OCI-M2 (cell line): Measurements from ENCODE around the gene OCIAD2.
"Not testable (repeated sequence)": the region's sequence is repeated elsewhere in the genome, so short reads cannot be mapped to it uniquely, and the experiment has no call there.

Experiments
- DNase-seq: peaks from one replicate; lab custom pipeline; 2025; ENCODE audit not compliant: unreplicated experiment; lab: John Stamatoyannopoulos, UW

Gene OCIAD2

GRCh38 chr4:48907706-48908477, 1.3 kb upstream of the OCIAD2 start:
- no peak for DNase-seq

DNA sequence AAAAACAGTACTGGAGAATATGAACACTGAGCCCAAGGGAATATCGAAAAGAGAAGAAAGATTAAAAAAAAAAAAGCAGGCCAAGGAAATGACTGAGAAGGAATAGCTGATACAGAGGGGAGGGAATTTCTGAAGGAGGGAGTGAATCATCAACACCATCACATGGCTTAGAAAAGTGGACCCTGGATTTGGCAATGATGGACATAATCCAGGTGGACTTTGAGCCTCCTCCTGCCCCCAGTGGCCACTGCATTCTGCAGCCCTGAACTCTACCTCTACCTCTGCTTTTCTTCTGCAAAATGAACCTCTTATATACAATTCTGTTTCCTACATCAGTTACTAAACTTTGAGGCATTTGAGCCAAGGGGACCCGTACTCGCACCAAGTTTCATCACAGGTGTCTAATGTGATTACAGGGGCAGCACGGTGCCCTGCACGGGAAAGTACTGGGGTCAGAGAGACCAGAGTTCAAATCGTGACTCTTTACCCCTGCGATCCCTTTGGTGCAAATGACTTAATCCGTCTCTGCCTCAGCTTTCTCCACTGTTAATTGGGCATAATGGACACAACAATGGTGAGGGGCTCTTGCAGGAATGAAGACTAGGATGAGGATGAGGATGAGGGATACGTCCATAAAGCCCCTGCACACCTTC, 1.1 kb downstream of the OCIAD2 start:
- DNase-seq: no peak

GRCh38 chr4:48904541-48905142, 1.9 kb downstream of the OCIAD2 start:
- no peak for DNase-seq

GRCh38 chr4:48904101-48904500, 2.5 kb downstream of the OCIAD2 start:
- no peak for DNase-seq

GRCh38 chr4:48902266-48902665, 4.3 kb downstream of the OCIAD2 start:
- DNase-seq: no peak

DNA sequence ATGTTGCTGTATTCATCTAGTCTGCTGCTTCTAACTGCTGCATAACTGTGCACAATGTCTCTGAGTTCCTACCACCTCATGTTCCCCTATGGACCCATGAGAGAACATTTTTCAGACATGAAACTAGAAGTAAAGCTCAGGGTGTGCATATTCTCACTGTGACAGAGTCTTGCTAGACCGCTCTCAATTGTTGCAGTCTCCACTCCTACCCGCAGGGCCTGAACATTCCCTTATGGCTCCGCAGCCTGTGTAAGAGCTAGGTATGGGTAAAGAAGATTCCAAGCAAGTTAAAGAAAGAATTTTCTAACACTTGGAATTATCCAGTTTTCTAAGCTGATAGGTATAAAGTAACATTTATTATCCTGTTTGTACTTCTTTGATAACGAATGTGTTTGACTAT, 5.4 kb downstream of the OCIAD2 start:
- DNase-seq: no peak

- no peak for DNase-seq
Observed at GRCh38 chr4:48899950-48900349, 6.6 kb downstream of the OCIAD2 start.

DNA sequence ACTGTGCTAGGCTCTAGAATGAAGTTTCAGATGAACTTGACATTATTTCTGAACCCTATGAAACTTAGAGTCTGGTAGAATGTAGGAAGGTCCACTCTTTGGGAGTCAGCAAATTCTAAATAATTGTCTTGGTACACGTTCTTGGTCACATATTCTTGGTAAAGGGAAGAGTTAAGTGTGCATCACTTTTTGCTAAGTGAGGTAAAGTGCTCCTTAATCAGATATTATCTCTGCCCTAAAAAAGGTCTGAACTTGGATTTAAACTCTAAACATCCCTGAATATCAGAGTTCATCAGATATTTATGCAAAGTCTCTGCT, 7.2 kb downstream of the OCIAD2 start:
- DNase-seq: no peak

DNA sequence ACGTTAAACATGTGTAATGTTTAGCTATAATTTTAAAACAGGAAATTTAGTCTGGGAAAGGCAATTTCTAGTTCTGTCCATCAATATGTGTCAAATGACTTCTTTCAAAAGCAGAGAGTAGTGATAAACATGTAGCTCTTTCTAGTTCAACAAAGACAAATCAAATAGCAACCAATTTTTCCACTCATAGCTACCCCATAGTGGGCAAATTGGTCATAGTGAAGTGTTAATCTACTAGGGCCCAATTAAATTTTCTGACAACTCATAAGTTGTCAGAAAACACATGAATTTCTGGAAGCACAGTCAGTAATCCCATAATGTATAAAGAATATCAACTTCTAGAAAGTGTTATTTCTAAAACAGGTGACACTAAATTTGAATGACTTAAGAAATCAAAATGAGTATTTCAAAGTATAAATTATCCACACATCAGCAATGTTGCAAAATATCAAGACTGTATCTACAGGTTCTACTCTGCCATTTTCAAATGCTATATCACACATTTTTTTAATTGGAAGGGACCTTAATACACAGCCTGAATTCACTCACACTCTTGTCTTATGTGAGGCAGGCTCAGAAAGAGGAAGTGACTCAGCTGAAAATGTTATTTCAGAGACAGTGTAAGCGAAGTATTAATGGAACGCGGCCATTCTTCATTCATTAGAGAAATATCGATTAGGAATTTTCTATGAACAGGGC, 7.7 kb downstream of the OCIAD2 start:
- no peak for DNase-seq

- DNase-seq: no peak
Observed at GRCh38 chr4:48896845-48897244, 9.7 kb downstream of the OCIAD2 start.

DNA sequence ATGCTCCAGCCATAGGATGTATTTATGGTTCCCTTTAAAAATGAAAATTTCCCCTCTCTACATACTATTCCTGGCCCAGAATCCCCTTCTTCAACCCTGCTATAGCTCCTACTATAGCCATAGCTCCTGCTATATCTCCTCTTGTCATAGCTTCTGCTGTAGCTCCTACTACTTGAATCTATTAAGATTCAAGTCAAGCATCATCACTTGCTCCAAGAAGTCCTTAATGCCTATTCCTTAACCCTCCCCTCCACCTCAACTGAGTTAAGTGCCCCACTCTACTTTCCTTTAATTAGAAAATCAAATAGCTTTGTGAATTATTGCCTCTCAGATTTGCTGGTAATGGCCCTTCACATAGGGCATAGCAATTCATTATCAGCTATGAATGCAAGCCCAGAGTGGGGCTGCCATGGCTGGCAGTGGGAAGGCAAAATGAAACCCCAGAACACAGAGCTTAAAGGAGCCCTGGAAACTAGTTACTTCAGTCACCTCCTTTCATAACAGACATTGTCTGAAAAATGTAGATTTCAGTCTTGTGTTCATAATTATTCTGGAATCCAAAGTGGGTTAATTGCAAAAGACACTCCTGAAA, 15.4 kb downstream of the OCIAD2 start:
- no peak for DNase-seq

- DNase-seq: not testable (repeated sequence)
Observed at GRCh38 chr4:48889750-48890149, 16.8 kb downstream of the OCIAD2 start.

GRCh38 chr4:48881646-48882045, 24.9 kb downstream of the OCIAD2 start:
- DNase-seq: not testable (repeated sequence)

DNA sequence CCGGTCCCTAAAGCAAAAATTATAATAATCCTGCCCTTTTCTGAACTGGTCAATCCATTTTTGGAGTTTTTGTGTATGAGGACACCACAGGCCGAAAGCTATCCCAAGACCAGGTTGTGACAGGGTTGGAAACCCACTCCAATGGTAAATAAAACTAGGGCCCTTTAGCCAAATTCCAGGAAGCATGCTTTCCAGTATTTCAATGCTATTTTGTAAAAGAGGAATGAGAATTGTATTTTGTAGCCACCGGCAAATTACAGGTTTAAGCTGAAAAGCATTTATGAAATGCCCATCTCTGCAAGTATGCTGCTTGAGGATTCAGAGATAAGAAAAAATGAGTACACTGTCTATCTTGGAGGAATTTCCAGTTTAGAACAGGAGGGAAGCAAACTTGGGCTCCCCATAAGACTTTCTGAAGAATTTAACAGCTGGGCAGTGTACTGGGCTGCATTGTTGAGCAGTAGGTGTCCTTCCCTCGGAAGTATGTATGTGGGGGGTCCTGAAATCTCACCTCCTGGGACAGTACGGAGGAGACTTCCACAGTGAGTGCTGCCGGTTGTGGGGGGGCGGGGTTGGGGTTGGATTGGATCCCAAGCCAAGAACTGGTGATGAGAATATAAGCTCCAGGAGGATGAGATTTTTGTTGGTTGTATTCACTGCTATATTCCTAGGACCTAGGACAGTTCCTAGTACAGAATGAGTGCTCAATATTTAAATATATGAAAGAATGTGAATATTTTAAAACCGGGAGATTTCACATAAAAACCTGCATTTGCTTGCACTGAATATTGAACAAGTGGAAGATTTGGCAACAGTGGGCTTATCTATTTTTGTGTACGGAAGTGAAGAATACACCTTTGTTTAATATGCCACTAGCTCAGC, 26.8 kb downstream of the OCIAD2 start:
- no peak for DNase-seq

DNA sequence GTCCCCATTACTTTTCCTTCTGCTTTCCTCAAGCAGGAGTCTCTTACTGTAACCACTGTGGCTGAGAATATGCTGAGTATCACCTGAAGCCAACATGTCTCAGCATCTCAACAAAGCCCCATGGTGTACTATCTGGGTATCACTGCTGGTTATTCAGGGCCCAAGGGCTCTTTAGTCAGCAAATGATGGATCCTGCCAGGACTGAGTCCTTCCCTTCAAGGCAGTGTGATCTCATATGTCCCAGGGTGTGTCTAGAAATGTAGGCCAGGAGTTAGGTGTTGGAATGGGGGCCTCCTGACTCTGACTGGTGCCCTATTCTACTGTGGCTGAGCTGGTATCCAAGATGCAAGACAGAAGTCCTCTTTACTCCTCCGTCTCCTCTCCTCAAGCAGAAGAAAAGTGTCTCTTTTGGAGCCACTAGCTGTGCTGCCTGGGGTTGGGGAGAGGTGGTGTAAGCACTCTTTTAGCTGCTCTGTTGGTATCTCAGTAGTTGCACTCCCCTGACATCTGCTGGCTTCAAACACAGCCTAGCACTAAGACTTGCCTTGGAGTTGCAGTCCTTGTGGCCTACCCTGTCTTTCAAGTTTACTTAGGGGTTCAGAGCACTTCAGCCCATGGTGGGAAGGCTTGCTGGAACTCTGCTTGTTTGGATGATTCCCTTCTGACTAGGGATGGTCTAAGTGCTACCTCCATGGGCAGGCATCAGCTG, 28.6 kb downstream of the OCIAD2 start:
- DNase-seq: no peak

DNA sequence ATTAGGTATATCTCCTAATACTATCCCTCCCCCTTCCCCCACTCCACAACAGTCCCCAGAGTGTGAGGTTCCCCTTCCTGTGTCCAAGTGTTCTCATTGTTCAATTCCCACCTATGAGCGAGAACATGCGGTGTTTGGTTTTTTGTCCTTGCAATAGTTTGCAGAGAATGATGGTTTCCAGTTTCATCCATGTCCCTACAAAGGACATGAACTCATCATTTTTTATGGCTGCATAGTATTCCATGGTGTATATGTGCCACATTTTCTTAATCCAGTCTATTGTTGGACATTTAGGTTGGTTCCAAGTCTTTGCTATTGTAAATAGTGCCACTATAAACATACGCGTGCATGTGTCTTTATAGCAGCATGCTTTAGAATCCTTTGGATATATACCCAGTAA, 41.9 kb downstream of the OCIAD2 start:
- DNase-seq: not testable (repeated sequence)

DNA sequence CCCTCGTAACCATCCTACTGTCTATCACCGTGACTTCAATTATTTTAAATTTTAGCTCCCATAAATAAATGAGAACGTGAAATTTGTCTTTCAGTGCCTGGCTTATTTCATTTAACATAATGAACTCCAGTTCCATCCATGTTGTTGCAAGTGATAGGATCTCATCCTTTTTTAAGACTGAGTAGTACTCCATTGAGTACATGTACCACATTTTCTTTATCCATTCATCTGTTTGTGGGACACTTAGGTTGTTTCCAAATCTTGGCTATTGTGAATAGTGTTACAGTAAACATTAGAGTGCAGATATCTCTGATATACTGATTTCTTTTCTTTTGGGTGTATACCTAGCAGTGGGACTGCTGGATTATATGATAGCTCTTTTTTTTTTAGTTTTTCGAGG, 42.8 kb downstream of the OCIAD2 start:
- DNase-seq: no peak

- DNase-seq: no peak
Observed at GRCh38 chr4:48862661-48863060, 43.9 kb downstream of the OCIAD2 start.

DNA sequence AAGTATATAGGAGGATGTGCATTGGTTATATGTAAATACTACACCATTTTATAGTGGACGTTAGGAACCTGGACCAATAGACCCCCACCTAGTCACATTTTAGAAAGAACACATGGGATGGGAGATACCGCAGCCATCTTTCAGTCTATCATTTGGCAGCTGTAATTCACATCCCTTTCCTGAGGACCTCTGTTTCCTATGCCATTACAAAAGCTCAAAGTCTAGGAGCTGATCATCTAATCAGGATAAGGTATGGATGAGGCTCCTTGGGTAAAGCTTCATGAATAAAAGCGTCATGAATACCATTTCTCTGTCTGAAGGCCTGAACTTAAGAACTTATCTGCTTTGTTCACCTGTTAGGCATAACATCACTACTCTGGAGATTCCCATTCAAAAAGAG, 44.5 kb downstream of the OCIAD2 start:
- no peak for DNase-seq

GRCh38 chr4:48858130-48858529, 48.4 kb downstream of the OCIAD2 start:
- no peak for DNase-seq
